ENCODE results near the gene ERCC4. TPM values are rescaled to one million over a fixed set of nuclear protein-coding genes. Genes with fewer than 3 reads are reported as not detected.
A peak's percentile ranks its signal among the peaks of the same experiment; 100 is the strongest.

Gene ERCC4
- polyA plus RNA-seq, 2 of the 4 experiments (the other 2 are of a cell fraction), result 5.9 to 15.1 TPM

DNA sequence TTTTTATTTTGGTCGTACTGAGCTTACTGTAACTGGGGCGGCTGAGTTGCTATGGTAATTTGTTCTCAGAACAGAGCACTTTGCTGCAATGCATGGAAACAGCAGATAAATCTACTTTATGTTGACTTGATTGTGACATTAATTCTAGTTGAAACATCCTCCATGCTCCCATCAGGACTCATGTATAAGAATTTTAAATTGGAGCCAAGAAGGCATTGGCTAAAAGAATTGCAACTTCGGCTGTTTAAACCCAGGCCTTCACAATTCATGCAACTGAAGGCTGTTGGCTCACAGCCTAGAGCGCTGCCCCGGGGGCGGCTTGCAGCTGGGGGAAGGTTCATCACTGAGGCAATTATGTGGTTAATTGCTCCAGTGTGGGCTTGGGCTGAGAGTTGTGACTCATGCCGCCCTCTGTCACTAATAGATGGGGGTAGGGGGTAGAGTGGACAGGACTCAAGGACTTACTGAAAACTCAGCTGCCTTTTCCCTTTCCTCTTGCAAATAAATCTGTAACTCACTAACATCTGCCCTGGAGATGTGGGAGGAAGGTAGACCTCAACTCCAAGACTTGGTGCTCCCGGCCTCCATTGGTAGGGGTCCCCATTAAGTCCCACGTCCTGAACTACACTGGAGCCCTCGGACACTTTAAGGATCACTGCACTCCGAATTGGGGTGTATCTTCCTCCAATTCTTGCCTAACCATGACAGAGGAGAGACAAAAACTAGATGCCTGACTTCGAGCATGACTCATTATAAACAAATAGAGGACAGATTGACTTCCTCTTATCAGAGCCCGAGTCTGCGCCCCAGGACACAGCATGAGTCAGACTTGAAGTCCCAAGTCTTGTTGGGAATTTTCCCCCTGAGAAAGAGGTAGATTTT lies 37.5 kb downstream of the ERCC4 start:
- Histone ChIP-seq H3K9me3 (no peaks in the 10 kb centered on the region), H3K4me3 (peak overlapping the region; percentile 22; the same call in 2 of the 3 replicates), H3K4me1 (peaks cover 65% of the 10 kb centered on the region), H3K27ac (peak overlapping the region; percentile 88 to 91), H3K4me2 (peak overlapping the region; percentile 76)
- FAIRE-seq (peak; percentile 86), DNase-seq (ENCODE audit: low read depth in 1 of 2, low spot score in 1 of 2) (peak; percentile 76 to 99), ATAC-seq (peak; percentile 93)
- POLR2A ChIA-PET, result interaction anchor here (0.5 to 1.0 kb wide), 2 partner anchors 21 to 38 kb away, joined by 3 read pairs; partner anchors contain the start of gene ERCC4
- under 1% methylated on average over 14 of the region's 14 CpGs for WGBS (ENCODE audit: missing lambda C conversion rate)
- CTCF ChIA-PET, result interaction anchor here (0.5 to 1.4 kb wide), 4 partner anchors 38 to 264 kb away, joined by 3 read pairs; partner anchors contain the start of gene ERCC4
- TF ChIP-seq RAD21 (conservative IDR thresholded peaks at IDR 0.05 in 1 of 2, IDR thresholded peaks at IDR 0.05 in 1 of 2), result peak; percentile 18 to 45; a peak in 3 of 5 replicates
- TF ChIP-seq ZNF302 (CRISPR knock-in tag; IDR thresholded peaks at IDR 0.05), result no peak
- TF ChIP-seq JUNB (IDR thresholded peaks at IDR 0.05), result peak; percentile 96
- TF ChIP-seq MAFK (IDR thresholded peaks at IDR 0.05; ENCODE audit: partially characterized antibody), result peak; percentile 47
- TF ChIP-seq CHD4 (IDR thresholded peaks at IDR 0.05; ENCODE audit: borderline replicate concordance), result no peak
- TF ChIP-seq CHD2 (IDR thresholded peaks at IDR 0.05; ENCODE audit: low read length, partially characterized antibody), result peak; percentile 5
- TF ChIP-seq, protein P1, sequence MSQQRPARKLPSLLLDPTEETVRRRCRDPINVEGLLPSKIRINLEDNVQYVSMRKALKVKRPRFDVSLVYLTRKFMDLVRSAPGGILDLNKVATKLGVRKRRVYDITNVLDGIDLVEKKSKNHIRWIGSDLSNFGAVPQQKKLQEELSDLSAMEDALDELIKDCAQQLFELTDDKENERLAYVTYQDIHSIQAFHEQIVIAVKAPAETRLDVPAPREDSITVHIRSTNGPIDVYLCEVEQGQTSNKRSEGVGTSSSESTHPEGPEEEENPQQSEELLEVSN (IDR thresholded peaks at IDR 0.05; ENCODE audit: borderline replicate concordance, low read depth), result 0 out of 2 replicates have a peak, but pooled peaks have one; percentile 2
- TF ChIP-seq, protein P2, sequence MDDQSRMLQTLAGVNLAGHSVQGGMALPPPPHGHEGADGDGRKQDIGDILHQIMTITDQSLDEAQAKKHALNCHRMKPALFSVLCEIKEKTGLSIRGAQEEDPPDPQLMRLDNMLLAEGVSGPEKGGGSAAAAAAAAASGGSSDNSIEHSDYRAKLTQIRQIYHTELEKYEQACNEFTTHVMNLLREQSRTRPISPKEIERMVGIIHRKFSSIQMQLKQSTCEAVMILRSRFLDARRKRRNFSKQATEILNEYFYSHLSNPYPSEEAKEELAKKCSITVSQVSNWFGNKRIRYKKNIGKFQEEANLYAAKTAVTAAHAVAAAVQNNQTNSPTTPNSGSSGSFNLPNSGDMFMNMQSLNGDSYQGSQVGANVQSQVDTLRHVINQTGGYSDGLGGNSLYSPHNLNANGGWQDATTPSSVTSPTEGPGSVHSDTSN (IDR thresholded peaks at IDR 0.05), result peak; percentile 36; the same call in 1 of the 2 replicates
- peak; percentile 82 to 86 for TF ChIP-seq JUN (IDR thresholded peaks at IDR 0.05)
- TF ChIP-seq CBX2 (IDR thresholded peaks at IDR 0.05; ENCODE audit: borderline replicate concordance, low read depth), result no peak
- TF ChIP-seq NPAS2 (CRISPR knock-in tag; IDR thresholded peaks at IDR 0.05; ENCODE audit: borderline replicate concordance), result no peak
- TF ChIP-seq GATA3 (IDR thresholded peaks at IDR 0.05; ENCODE audit: borderline replicate concordance), result peak; percentile 86
- no peak for TF ChIP-seq MAZ (IDR thresholded peaks at IDR 0.05; ENCODE audit: borderline replicate concordance, low read depth, low read length)
- TF ChIP-seq CEBPB (IDR thresholded peaks at IDR 0.05), result peak; percentile 72 to 93
- TF ChIP-seq SMC3 (IDR thresholded peaks at IDR 0.05), result peak; percentile 29; the same call in 2 of the 3 replicates
- TF ChIP-seq EHF (CRISPR knock-in tag; IDR thresholded peaks at IDR 0.05), result 0 out of 2 replicates have a peak, but pooled peaks have one; percentile 9
- TF ChIP-seq FOSL2 (IDR thresholded peaks at IDR 0.05), result peak; percentile 96
- TF ChIP-seq FOSL2 (CRISPR knock-in tag; IDR thresholded peaks at IDR 0.05), result peak; percentile 99
- TF ChIP-seq EP300 (IDR thresholded peaks at IDR 0.05), result peak; percentile 46 to 74; a peak in 3 of 5 replicates
- no peak for TF ChIP-seq HDAC2 (IDR thresholded peaks at IDR 0.05)
- no peak; the same call in 1 of the 2 replicates for TF ChIP-seq HOXA7 (CRISPR knock-in tag; IDR thresholded peaks at IDR 0.05)
- TF ChIP-seq HOXB13 (CRISPR knock-in tag; IDR thresholded peaks at IDR 0.05; ENCODE audit: low read depth), result no peak
- TF ChIP-seq, protein P3, sequence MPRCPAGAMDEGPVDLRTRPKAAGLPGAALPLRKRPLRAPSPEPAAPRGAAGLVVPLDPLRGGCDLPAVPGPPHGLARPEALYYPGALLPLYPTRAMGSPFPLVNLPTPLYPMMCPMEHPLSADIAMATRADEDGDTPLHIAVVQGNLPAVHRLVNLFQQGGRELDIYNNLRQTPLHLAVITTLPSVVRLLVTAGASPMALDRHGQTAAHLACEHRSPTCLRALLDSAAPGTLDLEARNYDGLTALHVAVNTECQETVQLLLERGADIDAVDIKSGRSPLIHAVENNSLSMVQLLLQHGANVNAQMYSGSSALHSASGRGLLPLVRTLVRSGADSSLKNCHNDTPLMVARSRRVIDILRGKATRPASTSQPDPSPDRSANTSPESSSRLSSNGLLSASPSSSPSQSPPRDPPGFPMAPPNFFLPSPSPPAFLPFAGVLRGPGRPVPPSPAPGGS (IDR thresholded peaks at IDR 0.05), result peak; percentile 36; the same call in 1 of the 3 replicates
- TF ChIP-seq, protein P4, sequence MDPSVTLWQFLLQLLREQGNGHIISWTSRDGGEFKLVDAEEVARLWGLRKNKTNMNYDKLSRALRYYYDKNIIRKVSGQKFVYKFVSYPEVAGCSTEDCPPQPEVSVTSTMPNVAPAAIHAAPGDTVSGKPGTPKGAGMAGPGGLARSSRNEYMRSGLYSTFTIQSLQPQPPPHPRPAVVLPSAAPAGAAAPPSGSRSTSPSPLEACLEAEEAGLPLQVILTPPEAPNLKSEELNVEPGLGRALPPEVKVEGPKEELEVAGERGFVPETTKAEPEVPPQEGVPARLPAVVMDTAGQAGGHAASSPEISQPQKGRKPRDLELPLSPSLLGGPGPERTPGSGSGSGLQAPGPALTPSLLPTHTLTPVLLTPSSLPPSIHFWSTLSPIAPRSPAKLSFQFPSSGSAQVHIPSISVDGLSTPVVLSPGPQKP (IDR thresholded peaks at IDR 0.05; ENCODE audit: low read depth, low read length), result no peak
- no peak for TF ChIP-seq RFX5 (IDR thresholded peaks at IDR 0.05)
- TF ChIP-seq, protein P5, sequence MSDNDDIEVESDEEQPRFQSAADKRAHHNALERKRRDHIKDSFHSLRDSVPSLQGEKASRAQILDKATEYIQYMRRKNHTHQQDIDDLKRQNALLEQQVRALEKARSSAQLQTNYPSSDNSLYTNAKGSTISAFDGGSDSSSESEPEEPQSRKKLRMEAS (IDR thresholded peaks at IDR 0.05), result peak; percentile 86
- no peak for TF ChIP-seq RCOR1 (IDR thresholded peaks at IDR 0.05; ENCODE audit: low read depth, low read length)
- 0 out of 2 replicates have a peak, but pooled peaks have one; percentile 65 for TF ChIP-seq TP53 (CRISPR knock-in tag; IDR thresholded peaks at IDR 0.05)
